Measurements from ENCODE around the gene VILL.
"Not testable (repeated sequence)": the region's sequence is repeated elsewhere in the genome, so short reads cannot be mapped to it uniquely, and the experiment has no call there.

The VILL gene

GRCh38 chr3:38019658-38020341 is 29.2 kb downstream of the VILL start:
- peak; percentile 12 for DNase-seq

GRCh38 chr3:38020342-38020726 is 29.7 kb downstream of the VILL start:
- DNase-seq = no peak

GRCh38 chr3:38021196-38021595 is 30.6 kb downstream of the VILL start:
- DNase-seq = no peak

GRCh38 chr3:38022301-38022700 is 31.7 kb downstream of the VILL start:
- peak; percentile 26 for DNase-seq

GRCh38 chr3:38022896-38023709 is 32.5 kb downstream of the VILL start:
- DNase-seq = peak; percentile 29

DNA sequence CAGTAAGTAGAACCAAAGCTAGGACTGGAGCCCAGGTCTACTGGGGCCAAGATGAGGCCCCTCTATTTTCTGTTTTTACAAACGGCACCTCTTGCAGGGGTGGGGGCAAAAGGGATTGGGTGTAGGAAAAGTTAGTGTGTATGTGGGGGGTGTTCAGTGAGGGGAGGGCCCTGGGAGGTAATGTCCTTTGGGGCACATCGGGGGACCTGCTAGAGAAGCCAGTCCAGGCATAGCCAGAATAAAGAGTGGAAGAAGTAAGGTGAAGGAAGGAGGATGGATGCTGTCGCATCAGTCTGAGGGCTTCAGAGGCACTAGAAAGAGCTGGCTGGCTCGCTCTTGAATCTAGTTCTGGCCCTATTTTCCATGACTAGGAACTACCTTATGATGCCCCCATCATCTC is 36.3 kb downstream of the VILL start:
- no peak for DNase-seq

DNA sequence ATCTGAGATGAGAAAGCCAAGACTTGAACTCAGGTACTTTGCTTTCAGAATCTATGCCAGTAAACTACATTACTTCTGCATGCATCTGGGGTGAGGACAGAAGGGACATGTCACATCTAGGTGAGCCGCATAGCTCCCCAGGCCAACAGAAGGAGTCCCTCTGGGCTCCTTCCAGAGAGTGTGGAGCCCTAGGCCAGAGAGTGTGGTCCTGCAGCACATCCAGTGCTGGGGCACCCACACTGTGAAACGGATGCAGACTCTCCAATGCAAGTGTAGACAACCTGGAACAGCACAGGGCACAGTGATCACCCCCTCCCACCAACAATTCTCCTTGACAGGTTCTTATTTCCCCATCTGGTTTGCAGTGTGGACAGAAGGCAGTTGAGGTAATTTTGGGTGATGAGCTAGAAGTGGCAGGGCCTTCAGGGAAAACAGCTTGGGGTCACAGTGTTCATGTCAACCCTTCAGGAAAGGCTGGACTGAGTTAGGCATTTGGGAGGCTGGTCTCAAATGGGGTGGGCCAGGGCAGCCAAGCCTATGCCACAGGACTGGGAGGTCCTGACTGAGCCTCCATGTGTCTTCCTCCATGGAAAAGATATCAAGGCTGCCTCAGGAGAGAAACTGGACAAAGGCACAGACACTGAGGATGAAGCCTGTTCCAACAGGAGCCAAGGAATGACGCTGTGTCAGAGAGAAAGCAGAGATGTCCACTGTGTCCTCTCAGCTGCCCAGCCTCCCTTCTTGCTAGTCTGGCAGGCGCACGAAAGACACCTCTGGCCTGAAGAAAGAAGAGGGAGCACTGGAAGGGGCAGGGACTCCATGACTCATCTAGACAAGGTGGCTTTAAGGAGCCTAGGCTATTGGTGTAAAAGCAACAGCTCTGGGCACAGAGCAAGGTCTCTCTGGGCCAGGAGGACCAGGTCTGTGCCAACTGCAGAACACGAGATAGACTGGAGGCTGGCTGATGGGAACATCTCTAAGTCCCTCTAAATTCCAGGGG is 37.2 kb downstream of the VILL start:
- DNase-seq = no peak

DNA sequence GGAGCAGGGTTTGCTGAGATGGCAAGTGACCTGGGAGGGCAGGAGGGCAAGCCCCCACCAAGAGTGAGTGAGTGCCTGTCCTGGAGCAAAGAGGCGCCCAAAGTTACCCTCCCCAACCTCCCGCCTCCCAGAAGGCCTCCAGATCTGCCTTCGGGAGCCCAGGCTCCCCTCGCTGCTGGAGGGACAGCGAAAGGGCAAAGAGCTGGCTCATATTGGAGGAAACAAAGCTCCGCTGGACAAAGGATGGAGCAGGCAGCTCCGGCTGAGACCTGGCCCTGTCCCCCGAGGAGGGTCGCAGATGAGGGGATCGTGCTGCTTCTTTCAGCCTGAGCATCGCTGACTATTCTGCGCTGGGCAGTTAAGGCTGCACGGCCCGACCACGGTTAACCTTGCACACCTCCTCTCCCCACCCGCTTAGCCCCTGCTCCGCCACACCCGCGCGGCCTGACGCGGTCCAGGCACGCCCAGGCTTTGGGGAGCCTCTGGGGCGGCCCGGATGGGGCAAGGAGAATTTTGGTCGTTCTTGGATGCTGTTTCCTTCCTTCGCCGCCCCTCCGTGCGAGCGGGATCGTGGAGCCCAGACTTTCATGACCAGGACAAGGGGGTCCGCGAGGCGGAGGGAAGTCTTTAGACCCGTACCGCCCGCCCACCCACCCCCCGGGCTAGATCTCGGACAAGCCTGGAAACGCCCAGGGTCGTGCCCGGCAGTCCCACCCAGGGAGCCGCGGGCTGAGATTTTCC is 38.2 kb downstream of the VILL start:
- DNase-seq = no peak

GRCh38 chr3:38029400-38030125 is 39.0 kb downstream of the VILL start, which contains the start of gene PLCD1:
PLCD1 (minus strand) TSS chr3:38029642; CDS start chr3:38029539, 103 bp downstream.
- no peak for DNase-seq

DNA sequence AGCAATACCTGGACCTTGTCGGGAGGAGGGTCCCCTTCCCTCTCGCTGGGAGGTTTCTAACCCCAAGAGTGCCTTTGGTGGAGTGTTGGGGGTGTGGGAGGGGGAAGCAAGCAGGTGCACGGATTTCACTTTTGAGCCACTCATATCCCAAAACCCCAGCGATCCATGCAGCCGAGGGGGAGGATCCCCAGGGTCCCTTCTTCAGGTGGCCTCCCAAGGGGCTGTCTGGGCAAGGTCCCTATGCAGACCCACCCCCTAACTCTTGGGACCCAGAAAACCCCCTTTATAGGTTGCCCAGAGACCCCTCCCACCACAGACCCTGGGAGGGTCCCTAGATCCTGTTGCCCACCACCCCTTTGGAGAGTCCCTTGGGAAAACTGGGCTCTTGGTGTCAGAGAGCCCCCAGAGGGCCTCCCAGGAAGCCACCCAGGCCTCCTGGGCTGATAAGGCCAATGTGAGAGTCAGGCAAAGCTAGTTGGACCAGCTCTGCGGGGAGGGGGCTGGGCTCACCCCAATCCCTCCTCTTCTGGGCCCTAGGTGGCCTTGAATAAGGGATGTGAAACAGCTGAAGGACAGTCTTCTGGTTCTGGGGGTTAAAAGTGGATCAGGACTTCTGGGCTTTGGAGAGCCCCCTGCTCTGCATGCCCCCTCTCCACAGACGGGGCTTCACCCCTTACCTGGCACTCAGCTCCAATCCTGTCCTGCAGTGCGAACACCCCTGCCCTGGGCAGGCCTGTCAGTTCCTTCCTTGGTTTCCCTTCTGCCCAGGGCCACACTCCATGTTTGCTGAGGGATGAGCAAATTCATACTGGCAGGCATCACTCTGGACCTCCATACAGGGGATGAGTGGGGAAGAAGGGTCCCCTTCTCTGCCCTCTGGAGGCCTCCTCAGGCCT is 39.8 kb downstream of the VILL start:
- DNase-seq = no peak

- DNase-seq = no peak
Observed at GRCh38 chr3:38031022-38031994, 40.7 kb downstream of the VILL start.

DNA sequence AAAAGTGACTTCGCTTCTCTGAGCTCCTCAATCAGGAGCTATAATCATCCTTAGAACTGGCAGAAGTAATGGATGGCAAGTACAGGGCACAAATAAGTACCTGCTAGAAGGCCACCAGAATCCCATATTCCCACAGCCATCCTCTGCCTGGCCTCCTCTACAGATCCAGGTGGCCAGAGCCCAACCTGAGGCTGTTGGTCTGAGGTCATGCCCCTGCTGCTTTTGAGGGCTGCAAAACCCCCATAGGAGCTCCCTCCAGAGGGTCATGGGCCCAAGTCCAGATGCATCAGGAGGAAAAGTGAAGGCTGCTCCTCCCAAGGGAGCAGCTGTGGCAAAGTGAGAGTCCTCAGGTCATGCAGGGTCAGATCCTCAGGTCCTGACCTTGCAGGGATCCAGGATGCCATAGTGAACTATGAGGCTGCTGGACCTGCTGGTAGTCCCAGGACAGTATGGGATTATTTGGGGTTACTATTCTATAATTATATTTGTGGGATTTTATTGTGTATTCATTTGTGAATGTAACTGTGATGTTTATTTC is 41.8 kb downstream of the VILL start:
- DNase-seq = no peak

DNA sequence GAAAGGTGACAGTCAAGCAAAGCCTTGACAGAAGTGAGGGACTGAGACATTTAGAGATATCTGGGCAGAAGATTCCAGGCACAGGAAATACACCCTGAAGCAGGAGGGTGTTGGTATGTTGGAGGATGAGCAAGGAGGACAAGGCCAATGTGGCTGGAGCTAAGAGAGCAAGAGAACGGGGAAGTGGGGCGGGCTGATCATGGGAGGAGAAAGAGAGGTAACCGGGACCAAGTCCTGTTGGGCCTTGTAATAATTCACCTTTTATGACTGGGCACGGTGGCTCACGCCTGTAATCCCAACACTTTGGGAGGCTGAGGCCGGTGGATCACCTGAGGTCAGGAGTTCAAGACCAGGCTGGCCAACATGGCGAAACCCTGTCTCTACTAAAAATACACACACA is 43.0 kb downstream of the VILL start:
- DNase-seq = not testable (repeated sequence)

GRCh38 chr3:38034335-38034734 is 43.7 kb downstream of the VILL start:
- not testable (repeated sequence) for DNase-seq

DNA sequence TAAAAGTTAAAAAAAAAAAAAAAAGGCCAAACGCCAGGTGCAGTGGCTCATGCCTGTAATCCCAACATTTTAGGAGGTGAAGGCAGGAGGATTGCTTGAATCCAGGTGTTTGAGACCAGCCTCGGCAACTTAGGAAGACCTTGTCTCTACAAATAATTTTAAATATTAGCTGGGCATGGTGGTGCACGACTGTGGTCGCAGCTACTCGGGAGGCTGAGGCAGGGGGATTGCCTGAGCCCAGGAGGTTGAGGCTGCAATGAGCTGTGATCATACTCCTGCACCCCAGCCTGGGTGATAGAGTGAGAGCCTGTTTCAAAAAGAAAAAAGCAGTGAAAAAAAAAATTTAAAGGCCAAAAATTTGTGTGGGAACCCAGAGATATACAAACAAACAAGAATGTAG is 45.7 kb downstream of the VILL start:
- no peak for DNase-seq

DNA sequence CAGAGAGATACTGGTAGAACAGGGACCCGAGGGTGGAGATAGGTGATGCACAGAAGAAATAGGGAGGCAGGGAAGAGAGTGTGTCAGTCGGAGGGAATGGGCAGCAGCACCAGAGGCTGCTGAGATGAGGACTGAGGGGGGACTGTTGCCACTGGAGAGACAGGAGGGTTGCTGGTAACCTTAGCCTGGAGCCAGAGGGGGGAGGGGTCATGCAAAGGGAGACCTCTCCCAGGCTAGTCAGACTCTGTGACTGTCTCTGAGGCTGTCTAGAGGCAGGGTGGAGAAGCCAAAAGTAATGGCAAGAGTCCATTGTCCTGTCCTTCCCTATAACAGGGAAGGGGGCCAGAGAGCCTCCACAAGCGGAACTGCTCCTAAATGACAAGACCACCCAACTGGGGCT is 46.3 kb downstream of the VILL start:
- no peak for DNase-seq

GRCh38 chr3:38038447-38038911 is 47.9 kb downstream of the VILL start:
- no peak for DNase-seq

DNA sequence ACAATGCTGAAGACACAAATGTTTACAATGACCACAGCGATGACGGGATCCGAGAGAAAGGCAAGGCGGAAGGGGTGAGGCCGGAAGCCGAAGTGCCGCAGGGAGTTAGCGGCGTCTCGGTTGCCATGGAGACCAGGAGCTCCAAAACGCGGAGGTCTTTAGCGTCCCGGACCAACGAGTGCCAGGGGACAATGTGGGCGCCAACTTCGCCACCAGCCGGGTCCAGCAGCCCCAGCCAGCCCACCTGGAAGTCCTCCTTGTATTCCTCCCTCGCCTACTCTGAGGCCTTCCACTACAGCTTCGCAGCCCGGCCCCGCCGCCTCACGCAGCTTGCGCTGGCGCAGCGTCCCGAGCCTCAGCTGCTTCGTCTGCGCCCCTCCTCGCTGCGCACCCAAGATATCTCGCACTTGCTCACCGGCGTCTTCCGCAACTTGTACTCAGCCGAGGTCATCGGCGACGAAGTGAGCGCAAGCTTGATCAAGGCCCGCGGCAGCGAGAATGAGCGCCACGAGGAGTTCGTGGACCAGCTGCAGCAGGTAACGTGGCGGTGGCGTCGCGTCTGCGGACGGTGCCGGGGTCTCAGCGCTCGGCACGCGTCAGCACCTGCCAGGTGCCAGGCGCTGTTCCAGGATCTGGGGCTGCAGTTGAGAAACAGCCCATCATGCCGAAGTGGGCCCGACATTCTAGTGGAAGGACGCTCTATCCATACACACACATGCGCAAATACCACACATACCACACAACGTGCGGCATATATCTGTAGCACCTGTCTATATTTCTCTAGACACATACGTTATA is 48.7 kb downstream of the VILL start, which contains the start of gene DLEC1:
Gene DLEC1, plus strand, starts transcription at position 108 of the 798 bp plus-strand sequence. Its CDS starts 18 bp downstream, at position 126.
- peak; percentile 74 for DNase-seq

All from activated CD4-positive, CD25-positive, alpha-beta regulatory T cell treated with anti-CD3 and anti-CD28 coated beads, Interleukin-2, amount 50 U/mL, for 72 hours (primary cell).